ENCODE data around the gene POU2F1. TPM values are rescaled to one million over a fixed set of nuclear protein-coding genes. Genes with fewer than 3 reads are reported as not detected.

POU2F1 gene
- total and polyA plus RNA-seq, 3 donors from 2014 or later, result 17.1 to 36.9 (median 36.0) TPM

DNA sequence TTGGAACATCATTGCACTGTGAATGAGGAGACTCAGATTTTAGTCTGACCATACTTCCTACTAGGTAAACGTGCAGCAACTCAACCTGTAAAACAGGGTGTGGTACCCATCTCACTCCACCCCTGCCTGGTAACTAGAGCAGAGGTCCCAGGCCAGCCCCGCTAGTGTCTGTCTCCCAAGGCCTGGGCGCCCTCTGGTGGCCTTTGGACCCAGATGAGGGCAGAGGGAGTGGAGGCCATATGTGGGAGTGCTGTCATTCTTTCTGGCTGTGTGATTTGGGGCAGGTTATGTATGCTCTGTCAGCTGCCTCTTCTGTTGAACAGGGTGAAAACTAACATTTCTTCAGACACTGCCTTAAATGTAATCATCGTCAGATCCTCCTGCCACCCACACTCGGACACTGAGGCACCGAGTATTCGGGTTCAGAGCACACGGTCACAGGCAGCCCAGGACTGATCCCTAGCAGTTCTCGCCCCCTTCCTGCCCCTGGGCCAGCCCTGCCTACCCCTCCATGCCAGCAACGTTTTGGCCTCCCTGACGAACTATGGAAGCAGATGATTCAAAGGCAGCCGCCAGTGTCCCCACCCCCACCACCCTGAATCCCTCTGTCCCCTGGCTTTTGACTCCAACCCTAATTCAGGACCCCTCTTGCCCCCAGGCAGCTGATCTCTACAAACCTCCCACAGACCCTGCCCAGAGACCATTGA is 221.6 kb downstream of the POU2F1 start:
- TF ChIP-seq, protein P1, sequence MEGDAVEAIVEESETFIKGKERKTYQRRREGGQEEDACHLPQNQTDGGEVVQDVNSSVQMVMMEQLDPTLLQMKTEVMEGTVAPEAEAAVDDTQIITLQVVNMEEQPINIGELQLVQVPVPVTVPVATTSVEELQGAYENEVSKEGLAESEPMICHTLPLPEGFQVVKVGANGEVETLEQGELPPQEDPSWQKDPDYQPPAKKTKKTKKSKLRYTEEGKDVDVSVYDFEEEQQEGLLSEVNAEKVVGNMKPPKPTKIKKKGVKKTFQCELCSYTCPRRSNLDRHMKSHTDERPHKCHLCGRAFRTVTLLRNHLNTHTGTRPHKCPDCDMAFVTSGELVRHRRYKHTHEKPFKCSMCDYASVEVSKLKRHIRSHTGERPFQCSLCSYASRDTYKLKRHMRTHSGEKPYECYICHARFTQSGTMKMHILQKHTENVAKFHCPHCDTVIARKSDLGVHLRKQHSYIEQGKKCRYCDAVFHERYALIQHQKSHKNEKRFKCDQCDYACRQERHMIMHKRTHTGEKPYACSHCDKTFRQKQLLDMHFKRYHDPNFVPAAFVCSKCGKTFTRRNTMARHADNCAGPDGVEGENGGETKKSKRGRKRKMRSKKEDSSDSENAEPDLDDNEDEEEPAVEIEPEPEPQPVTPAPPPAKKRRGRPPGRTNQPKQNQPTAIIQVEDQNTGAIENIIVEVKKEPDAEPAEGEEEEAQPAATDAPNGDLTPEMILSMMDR (IDR thresholded peaks at IDR 0.05), result peak; percentile 60 to 66 (median 61)
- no peak for TF ChIP-seq POLR2A (IDR thresholded peaks at IDR 0.05)
- Histone ChIP-seq H3K9me3 (no peaks in the 10 kb centered on the region), H3K4me1 (no peaks in the 10 kb centered on the region), H3K4me3 (no peak overlapping the region), H3K27ac (no peak overlapping the region), H3K36me3 (ENCODE audit: low read depth, missing control alignments) (no peaks in the 10 kb centered on the region), H3K27me3 (no peaks in the 10 kb centered on the region)
- WGBS, 2 donors, result 59 to 66% methylated on average over 12 of the region's 12 CpGs
- intact Hi-C loops (cut with DNase I; ENCODE audit: low total_unique reads), result no loop called here
- peak; percentile 89 for DNase-seq

DNA sequence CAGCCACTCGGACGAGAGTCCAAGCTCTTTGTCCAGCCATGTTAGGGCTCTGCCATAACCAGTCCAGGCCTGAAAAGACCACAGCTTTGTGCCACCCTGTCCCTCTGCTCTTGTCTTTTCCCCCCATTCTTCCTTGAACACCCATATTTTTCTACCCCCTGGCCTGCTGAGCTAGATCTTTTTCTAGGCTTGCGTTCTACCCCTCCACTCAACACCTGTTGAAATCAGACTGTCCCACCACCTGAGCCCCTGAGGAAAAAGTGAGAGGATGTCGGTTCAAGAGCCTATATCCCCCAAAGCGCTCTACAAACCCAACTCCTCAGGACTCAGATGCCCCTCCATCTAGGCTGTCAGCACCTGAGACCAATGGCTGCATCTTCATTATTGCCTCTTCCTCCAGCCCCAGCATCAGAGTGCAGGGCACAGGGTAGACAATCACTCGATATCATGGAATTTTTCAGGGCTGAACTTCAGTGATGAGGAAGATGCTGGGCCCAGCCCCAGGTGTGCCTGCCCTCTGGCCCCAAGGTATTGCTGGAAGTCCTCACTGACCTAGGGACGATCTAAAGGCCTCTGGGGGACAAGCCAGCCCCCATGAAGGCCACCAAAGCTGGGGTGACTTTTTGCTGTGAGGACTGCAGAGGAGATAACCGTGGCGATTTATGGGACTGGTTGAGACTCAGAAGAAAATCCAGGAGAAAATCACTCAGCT is 222.3 kb downstream of the POU2F1 start:
- Histone ChIP-seq H3K4me1 (no peaks in the 10 kb centered on the region), H3K9me3 (no peaks in the 10 kb centered on the region), H3K4me3 (no peak overlapping the region), H3K36me3 (ENCODE audit: low read depth, missing control alignments) (no peaks in the 10 kb centered on the region), H3K27ac (no peak overlapping the region), H3K27me3 (no peaks in the 10 kb centered on the region)
- 90% methylated on average over 9 of the region's 9 CpGs for WGBS, 2 donors
- no peak for DNase-seq
- TF ChIP-seq, protein P1 (IDR thresholded peaks at IDR 0.05), result no peak
- TF ChIP-seq POLR2A (IDR thresholded peaks at IDR 0.05), result no peak
- intact Hi-C loops (cut with DNase I; ENCODE audit: low total_unique reads), result no loop called here

DNA sequence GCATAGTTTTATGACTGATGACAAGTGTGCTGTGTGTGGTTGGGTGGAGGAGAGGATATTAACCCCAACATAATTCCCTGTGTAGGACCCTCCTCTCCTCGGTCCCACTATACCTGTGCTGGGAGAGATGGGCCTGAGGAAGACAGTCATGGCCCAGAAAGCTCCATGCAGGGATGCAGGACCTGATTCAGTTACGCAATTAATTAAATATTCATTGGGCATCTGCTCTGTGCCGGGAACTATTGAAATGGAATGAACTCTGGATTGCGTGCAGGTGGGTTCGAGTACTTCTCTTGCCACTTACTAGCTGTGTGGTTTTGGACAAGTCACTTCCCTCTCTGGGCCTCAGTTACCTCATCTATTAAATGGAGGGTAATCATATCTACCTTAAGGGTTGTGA is 223.1 kb downstream of the POU2F1 start:
- no peaks in the 10 kb centered on the region for H3K4me1 ChIP-seq
- no peak overlapping the region for H3K4me3 ChIP-seq
- H3K9me3 ChIP-seq, result no peaks in the 10 kb centered on the region
- WGBS, 2 donors, result 96 to 98% methylated on average over 5 of the region's 5 CpGs
- intact Hi-C loops (cut with DNase I; ENCODE audit: low total_unique reads), result no loop called here
- no peaks in the 10 kb centered on the region for H3K36me3 ChIP-seq (ENCODE audit: low read depth, missing control alignments)
- DNase-seq, result no peak
- no peaks in the 10 kb centered on the region for H3K27me3 ChIP-seq
- no peak for TF ChIP-seq POLR2A (IDR thresholded peaks at IDR 0.05)
- TF ChIP-seq, protein P1 (IDR thresholded peaks at IDR 0.05), result no peak
- H3K27ac ChIP-seq, result no peak overlapping the region

DNA sequence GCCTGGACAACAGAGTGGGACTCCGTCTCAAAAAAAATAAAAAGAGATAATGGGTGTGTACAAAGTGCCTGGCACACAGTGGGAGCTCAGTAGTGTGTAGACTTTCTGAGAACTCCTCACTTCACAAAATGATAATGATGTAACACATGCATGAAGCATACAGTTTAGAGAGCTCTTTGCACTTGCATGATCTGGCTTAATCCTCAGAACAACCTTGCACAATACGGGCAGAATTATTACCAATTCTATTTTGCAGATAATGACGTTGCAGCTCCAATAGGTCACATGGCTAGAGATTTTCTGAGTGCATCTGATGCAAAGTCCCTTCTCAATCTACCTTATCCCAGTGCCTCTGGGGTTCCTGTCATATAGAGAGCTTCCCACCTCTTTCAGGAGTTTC is 226.3 kb downstream of the POU2F1 start:
- WGBS, 2 donors, result 81 to 84% methylated on average over 3 of the region's 3 CpGs
- Histone ChIP-seq H3K27ac (no peak overlapping the region), H3K4me3 (no peak overlapping the region), H3K9me3 (no peaks in the 10 kb centered on the region), H3K4me1 (no peaks in the 10 kb centered on the region), H3K27me3 (no peaks in the 10 kb centered on the region), H3K36me3 (ENCODE audit: low read depth, missing control alignments) (no peaks in the 10 kb centered on the region)
- intact Hi-C loops (cut with DNase I; ENCODE audit: low total_unique reads), result no loop called here
- DNase-seq, result no peak
- no peak for TF ChIP-seq POLR2A (IDR thresholded peaks at IDR 0.05)
- TF ChIP-seq, protein P1 (IDR thresholded peaks at IDR 0.05), result no peak
